EH (cell line): Measurements from ENCODE around the gene HSD11B1.

ENCODE experiments used
- DNase-seq: peaks from one replicate; pipeline ENCODE4 v3.0.0-alpha.2; 2015; ENCODE audit warnings: low read depth

HSD11B1 gene

DNA sequence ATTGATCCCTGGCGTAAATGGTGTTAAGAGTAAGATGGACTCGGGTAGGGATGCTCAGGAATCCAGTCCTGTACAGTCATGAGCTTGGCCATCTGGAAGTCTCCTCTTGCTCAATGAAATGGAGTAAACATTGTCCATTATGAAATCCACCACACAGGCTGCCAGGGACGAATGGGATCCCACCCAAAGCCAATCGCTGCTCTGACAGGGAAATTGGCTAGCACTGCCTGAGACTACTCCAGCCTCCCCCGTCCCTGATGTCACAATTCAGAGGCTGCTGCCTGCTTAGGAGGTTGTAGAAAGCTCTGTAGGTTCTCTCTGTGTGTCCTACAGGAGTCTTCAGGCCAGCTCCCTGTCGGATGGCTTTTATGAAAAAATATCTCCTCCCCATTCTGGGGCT is at the start of gene HSD11B1:
HSD11B1 (plus strand) TSS at position 263 of the 400 bp plus-strand sequence; CDS start at position 360, 97 bp downstream.
- DNase-seq, result peak; percentile 66

DNA sequence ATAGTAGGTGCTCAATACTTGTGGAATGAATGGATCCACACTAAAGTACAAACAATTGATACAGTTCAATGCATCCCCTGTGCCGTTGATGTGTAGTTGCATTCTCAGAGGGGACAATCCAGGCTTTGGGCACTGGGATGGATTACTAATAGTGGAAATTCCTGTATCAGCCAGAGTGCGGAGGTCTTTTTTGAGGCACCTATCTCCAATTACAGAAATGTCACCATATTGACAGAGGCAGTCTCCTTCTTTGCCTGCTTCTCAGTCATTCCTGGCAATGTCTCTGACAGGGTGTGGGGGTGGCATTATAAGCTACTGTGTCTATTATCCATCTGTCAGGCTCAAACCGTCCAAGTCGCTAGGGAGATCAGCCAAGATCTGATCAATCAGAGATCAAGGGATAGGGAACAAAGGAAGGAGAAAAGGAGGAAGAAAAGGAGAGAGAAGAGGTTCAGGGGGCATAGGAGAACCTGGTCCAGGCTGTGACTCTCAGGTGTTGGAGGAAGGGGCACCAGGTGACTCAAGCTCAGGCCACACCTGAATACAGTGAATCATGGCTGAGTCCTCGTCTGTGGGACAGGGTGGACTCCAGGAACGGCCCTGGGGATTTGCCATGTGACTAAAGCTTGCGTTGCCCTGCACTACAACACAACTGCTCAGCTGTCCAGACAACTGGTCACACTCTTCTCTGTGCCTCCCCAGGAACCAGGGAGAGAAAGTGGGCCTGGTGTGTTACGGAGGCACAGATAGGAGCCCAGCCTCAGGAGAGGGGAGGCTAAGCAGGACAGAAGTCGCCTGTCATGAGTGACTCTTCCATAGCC is 49.0 kb upstream of the HSD11B1 start:
- DNase-seq, result no peak

DNA sequence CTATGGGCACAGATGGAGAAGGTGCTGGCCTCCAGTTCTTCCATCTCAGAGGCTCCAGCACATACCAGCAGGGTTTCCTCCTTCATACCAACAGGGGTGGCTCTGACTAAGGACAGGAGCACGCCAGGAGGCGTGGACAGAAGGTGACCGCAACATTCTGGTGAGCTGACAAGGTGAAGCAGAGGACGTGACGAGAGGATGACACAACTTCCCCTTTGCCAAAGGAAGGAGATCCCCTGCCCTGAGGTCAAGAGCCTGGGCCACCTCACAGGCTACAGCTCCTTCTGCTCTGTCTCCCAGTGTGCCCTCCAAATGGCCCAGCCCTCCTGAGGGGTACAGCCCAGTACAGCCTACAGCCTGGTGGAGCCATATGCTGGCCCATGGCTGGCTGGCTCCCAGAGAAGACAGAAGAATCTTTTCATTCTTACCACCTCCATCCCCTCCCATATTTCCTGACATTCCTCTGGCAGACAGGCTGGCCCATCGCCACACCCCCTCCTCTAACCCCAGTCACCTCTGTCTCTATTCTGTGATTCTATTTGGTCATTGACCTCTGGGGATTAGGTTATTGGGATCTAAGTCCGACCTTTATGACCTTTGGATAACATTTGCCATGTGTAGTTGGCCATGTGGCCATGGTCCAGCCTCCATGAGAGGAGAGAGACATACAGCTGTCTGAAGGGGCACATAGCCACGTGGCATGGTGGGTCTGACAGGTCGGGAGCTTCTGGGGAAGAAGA is 47.3 kb upstream of the HSD11B1 start:
- no peak for DNase-seq

DNA sequence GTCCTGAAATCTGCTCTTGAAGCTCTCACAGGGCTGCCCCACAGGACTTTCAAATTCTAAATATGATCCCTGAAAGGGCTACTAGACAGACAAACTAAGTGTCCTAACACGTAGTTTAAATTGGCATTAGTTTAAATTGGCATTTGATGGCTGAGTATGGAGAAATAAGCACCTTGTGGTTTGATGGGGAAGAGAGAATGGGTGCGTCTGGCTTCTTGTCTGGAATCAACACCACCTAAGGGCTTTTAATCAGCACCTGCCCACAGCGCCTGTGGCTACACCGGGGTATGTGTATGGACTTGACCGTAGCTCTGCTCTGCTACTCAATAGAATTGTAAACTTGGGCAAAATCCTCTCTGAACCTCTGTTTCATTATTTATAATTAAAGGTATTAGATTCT is 46.7 kb upstream of the HSD11B1 start:
- DNase-seq, result no peak

DNA sequence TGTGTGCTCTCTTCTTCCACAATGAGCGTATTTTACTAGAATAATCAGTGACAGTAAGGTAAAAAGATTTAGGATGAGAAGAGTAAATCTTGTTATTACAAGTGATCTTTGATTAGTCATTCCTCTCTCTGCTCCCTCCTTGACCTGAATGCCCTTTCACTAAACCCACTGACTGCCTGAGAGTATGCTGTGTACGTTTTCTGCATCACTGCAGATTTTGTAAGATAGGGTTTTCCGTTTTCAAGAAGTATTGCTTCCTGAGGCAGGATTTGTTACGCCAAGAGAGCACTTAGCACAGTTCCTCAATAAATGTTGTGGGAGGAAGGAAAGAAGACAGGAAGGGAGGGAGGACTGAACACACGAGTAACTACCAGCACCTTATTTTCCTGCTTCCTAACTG is 44.7 kb upstream of the HSD11B1 start:
- no peak for DNase-seq

DNA sequence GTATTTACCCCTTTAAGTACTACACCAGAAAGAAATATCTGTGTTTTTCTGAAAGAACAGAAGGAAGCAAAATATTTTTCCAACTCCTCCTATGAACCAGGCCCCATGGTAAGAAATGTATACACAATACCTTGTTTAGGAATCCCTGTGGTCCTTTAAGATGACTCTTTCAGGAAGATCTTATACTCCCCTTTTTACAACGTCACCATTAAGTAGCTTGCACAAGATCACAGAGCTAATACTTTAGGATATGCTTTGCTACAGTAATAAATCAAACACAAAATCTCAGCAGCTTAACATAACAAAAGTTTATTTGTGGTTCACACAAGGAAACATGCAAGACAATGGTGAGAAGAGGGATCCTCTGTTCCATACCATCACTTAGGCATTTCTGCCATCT is 43.6 kb upstream of the HSD11B1 start:
- no peak for DNase-seq

DNA sequence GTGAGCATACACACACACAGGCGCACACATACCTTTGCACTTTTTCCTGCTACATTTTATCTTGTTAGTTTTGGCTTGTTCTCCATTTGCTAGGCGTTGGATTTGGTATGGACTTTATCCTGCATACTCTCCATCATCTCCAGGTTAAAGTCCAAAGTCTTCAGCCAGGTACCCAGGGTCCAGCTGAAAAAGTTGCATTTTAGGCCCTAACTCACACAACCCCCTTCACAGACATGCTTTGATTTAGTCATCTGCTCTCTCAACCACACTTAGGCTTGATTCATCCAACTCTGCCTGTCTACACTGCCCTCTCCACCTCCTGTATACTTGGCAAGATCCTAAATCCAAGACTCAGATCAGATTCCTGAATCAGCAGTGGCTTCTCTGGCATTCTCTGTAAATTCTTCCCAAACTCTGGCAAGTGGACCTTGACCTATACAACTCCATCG is 41.7 kb upstream of the HSD11B1 start:
- DNase-seq, result no peak

DNA sequence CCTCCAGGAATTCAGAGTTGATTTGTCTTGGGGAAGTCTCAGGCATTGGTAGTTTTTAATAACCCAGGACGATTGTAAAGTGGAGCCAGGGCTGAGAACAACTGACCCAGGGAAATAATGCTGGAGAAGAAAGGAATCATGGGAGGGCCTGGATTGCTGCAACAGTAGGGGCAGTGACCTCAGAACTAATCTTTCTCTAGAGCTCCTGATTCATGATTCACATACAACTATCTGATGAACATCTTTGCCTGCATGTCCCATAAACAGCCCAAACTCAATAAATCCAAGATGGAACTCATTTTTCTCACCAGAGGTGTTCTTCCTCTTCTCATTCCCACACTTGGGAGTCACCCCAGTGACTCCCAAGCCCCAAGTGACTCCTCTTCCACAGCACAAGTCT is 37.5 kb upstream of the HSD11B1 start:
- DNase-seq, result no peak

DNA sequence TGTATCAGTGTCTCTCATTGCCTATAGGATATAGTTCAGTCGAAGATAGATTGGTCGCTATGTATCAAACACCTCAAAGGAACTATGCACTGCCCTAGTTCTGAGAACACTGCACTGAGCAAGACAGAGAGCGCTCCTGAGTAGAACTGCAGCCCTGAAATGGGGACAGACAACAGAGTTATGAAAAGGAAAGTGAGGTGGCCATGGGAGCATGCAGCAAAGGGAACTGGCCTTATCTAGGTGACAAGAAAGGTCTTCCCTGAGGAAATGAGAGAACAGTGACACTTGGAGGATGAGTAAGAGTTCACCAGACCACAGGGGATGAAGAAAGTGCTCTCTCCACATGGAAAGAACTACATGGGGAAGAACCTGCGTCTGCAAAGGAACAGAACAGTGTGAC is 36.9 kb upstream of the HSD11B1 start:
- no peak for DNase-seq

DNA sequence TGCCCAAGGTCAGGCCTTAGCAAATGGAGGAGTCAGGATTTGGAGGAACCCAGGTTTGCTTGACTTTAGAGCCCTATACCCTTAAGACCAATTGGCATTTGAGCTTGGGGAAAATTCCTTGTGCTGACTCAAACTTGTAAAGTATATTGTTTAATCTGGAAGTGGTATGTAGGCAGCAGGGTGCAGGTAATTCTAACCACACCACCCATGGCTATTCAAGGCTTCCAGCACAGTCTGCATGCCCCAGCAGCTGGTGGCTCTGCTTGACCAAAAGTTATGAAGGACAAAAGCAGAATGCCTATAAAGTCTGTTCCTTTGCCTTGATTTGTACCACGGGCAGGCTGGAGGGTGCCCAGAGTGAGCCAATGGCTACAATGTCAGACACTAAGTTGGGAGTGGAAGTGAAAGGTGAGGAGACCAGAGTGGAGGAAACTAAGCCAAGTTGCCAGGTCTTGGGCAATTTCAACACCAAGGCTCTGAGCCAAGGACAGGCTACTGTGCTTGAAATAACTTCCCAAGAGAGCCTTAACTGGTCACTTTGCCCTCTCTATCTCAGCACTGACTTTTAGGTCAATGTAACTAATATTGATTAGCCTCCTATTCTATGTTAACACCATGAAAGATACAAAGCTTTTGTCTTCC is 34.1 kb upstream of the HSD11B1 start:
- no peak for DNase-seq

DNA sequence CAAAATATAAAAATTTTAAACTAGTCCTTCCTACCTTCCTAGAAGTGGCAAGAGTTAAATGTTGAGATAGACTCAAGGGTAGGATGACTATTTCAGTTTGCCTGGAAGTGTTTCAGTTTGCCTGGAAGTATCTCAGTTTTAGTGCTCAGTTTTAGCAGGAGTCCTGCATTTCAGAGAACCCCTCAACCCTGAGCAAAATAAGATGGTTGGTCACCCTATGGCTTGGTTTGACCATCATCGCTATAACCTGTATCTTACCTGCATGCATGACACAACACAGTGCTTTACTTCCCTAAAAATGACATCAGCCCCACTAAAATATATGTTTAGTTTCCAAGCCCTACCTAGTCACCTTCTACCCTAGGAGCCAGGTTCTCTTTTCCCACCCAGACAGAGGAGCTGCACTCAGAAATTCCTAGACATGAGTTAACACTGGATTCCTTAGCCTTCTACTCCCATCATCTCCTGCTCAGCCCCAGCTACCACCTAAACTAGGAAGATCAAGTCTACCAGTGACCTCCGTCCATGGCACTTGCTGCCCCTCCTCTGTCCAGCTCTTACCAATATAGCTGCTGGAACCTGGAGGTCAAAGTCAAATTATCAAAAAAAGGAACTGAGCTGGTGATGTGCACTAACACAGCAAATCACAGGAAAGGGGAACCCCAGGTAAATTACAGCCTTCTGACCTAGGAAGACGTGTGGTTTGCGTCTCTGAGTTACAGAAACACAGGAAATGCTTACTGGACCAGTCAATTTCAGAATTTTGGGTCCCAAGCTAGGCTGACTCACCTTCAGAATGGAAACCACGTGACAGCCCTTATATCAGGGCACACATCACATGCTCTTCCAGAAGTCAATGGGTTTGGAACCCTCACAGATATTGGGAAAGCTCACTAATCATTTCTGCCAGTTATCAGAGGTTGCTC is 31.7 kb upstream of the HSD11B1 start:
- no peak for DNase-seq

DNA sequence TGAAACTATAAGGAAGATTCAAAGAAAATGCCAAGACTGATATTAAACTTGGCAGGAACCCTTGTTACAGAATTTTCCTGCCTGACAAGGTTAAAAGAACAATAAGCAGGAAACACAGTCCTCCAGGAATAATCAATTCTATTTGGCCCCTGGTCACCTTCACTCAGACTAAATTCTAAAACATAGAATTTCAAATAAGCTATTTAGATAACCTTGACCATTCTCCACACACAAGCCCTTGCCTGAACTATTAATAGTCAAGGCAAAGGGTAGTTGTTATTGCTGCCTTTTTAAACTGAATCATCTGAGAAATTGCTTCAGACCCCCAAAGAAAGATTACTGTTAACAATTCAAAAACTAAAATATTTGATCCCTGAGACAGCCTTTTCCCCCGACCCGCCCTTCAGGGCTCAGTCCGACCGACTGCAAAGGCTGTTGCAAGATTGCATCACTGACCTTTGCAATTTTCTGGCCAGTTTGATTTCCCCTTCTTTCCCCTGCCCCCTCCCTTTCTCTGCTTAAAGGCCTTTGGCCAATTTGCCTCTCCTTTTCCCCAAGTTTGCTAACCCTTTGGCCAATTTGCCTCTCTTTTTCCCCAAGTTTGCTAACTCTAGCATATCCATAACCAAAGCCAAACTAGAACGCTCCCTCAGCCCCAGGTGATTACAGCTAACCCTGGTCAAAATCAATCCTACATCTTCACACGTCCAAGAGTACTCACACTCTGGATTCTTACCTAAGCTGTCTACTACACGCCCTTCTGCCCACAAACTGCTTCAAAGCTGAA is 30.8 kb upstream of the HSD11B1 start:
- DNase-seq, result no peak

DNA sequence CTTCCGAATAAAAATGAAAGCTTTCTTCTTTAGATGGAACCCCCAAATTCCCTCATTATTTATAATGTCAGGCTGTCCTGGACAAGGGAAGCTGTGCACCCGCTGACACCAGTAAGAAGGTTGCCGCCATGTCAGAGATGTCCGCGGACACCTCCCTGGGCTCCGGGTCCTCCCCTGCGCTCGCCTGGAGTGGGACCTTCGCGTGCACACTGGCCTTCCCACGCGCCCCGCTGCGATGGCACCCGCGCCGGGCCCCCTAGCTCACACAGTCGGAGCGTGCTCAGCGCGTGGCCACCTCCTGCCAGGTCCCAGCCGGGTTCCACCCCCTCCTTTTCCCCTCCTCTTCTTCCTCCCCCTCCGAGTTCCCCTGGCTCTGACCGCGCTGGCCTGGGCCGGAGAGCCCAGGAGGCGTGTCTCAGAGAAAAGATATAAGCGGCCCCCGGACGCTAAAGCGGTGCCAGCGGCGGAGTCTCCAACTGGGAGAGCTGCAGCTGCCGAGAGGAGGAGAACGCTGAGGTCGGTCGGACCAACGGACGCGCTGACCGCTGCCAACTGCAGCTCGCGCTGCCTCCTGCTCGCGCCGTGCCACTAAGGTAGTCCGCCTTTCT is 29.6 kb upstream of the HSD11B1 start, which contains the start of gene G0S2:
G0S2 (plus strand) TSS at position 456 of the 608 bp plus-strand sequence. CDS start 273 bp downstream, outside the sequence.
- peak; percentile 60 for DNase-seq

DNA sequence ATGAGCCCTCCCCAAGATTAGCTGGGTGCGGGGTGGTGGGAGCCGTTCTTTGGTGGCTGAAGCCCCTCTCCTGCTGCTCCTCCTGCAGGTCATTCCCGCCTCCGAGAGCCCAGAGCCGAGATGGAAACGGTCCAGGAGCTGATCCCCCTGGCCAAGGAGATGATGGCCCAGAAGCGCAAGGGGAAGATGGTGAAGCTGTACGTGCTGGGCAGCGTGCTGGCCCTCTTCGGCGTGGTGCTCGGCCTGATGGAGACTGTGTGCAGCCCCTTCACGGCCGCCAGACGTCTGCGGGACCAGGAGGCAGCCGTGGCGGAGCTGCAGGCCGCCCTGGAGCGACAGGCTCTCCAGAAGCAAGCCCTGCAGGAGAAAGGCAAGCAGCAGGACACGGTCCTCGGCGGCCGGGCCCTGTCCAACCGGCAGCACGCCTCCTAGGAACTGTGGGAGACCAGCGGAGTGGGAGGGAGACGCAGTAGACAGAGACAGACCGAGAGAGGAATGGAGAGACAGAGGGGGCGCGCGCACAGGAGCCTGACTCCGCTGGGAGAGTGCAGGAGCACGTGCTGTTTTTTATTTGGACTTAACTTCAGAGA is 29.0 kb upstream of the HSD11B1 start:
- DNase-seq, result peak; percentile 51

DNA sequence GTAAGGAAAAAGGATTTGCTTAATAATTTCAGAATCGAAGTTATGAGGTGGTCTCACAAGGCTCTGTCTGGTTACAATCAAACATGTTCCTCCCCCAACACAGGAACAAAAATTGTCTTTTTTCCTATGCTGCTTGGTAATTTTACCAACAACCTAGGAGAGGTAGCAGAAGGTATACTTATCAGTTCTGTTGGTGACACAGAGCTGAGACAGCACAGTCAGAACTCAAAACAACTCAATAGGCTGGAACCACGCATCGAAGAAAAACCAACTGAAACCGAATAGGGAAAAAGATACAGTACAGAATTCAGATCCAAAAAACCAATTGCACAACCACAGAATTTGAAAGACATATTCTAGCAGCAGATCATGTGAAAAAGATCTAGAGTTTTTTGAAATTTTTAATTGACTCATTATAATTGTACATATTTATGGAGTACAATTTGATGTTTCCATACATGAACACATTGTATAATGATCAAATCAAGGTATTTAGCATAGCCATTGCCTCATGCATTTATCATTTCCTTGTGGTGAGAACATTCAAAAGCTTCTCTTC is 25.6 kb upstream of the HSD11B1 start:
- DNase-seq, result no peak

DNA sequence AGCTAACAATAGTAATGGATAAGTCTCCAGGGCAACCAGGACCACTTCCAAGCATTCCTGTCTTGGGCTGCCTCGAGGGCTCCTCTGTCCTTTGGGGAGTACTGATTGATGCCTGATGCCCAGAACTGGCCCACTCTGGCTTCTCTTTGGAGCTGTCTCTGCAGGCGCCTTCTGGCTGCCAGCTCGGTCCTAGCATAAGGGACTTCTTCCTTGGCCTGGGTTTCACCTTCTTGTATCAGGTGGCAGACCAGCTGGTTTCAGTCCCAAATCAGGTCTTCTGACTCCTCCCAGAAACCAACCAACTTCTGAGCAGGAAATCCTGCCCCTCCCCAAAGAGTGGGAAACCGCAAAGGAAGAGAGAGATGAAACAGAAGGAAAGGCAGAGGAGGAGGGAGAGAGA is 18.8 kb upstream of the HSD11B1 start:
- no peak for DNase-seq

DNA sequence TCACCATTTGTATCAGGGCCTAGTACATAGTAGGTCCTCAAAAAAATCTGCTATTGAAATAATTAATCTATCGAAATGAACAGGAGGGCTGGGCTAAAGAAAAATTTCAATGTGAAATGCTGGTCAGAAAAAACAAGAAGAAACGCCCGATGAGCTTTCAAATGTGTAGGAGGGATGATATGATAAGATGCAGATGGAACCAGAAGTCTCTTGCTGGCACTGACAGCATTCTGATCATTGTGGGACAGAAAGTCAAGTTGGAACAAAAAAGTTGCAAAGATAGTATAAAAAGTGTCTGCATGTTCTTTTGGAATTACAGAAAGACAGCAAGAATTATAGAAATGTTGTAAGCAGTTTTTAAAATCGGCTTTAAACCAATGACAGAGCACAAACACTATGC is 18.3 kb upstream of the HSD11B1 start:
- no peak for DNase-seq

DNA sequence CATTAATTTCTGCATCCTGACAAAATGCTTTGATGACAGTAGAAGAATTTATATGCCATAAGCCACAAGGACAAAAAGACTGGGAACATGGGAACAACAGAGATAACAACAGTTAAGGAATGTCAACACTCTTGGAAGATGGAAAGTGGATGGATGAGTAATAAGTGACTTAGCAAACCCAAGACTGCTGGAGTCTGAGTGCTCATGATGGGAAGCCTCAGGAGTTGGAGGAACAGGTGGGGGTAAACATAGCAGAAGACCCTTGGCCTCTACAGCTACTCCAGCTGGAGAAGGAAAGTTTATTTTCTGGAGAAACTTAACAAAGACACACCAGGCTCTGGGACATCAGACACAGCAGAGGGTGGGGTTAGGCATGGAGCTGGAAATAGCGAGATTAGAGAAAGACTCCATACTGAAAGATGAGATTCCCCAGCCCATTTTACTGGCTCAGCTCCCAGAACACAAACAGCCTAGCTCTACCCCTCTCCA is 15.9 kb upstream of the HSD11B1 start:
- DNase-seq, result peak; percentile 88

DNA sequence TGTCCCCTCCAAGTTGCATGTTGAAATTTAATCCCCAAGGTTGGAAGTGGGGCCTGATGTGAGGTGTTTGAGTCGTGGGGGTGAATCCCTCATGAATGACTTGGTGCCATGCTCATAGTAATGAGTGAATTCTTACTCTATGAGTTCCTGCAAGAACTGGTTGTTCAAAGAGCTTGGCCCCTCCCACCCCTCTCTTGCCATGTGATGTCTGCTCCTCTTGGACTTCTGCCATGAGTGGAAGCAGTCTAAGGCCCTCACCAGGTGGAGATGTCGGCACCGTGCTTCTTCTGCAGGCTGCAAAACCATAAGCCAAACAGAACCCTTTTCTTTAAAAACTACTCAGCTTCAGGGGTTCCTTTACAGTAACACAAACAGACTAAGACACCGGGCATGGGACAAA is 15.2 kb upstream of the HSD11B1 start:
- DNase-seq, result peak; percentile 17
